ENCODE data around the gene CDK17. TPM values are rescaled to one million over a fixed set of nuclear protein-coding genes. Genes with fewer than 3 reads are reported as not detected.

Gene CDK17
- total and polyA plus RNA-seq, 9 of the 15 experiments (the other 6 are each of a cell fraction or from before 2014, with no cell fraction given): 4.8 to 39.3 (median 21.6) TPM

DNA sequence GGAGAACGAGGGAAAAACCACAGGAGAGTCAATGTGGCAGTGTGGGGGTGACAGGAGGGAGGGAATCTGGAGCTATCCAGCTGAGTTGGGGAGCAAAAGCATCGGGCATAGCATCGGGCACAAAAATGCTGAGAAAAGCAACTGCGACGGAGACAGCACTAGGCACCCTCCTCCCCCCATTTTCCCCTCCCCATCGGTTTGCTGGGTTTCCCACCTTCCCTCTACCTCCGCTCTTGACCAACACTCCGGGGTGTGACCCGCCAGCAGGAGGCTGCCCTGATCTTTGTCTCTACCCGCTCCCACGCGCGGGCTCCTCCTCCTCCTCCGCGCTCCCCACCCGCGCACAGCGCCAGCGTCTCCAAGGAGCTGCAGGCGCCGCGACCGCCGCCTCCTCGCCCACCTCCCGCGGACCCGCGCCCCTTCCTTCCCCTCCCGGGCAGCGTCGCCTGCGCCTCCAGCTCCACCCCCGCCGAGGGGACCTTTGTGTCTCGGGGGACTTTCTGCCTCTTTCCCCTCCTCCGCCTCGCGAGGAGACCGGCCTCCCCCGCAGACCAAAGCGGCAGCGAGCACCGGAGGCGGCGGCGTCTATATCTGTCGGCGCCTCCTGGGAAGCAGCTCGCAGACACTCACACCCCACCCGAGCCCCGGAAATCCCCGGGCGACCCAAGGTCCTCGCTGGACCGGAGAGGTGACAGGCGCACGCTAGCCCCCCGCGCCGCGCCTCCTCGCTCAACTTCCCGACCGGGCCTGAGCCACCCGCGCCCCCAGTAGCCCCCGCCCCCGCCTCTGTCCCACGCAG lies 920 bp downstream of the CDK17 start (continued):
- TF ChIP-seq FIP1L1 (IDR thresholded peaks at IDR 0.05; ENCODE audit: low read depth, low read length, poor library complexity, severe bottlenecking): no peak
- TF ChIP-seq, protein P1, sequence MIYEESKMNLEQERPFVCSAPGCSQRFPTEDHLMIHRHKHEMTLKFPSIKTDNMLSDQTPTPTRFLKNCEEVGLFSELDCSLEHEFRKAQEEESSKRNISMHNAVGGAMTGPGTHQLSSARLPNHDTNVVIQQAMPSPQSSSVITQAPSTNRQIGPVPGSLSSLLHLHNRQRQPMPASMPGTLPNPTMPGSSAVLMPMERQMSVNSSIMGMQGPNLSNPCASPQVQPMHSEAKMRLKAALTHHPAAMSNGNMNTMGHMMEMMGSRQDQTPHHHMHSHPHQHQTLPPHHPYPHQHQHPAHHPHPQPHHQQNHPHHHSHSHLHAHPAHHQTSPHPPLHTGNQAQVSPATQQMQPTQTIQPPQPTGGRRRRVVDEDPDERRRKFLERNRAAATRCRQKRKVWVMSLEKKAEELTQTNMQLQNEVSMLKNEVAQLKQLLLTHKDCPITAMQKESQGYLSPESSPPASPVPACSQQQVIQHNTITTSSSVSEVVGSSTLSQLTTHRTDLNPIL (CRISPR knock-in tag; IDR thresholded peaks at IDR 0.05): no peak
- peak; percentile 22 for TF ChIP-seq TBP (optimal IDR thresholded peaks at IDR 0.05; ENCODE audit: low read depth, low read length)
- no peak for TF ChIP-seq SP2 (IDR thresholded peaks at IDR 0.05; ENCODE audit: extremely low read depth, low read depth, low read length, poor library complexity, severe bottlenecking)
- TF ChIP-seq, protein P2, sequence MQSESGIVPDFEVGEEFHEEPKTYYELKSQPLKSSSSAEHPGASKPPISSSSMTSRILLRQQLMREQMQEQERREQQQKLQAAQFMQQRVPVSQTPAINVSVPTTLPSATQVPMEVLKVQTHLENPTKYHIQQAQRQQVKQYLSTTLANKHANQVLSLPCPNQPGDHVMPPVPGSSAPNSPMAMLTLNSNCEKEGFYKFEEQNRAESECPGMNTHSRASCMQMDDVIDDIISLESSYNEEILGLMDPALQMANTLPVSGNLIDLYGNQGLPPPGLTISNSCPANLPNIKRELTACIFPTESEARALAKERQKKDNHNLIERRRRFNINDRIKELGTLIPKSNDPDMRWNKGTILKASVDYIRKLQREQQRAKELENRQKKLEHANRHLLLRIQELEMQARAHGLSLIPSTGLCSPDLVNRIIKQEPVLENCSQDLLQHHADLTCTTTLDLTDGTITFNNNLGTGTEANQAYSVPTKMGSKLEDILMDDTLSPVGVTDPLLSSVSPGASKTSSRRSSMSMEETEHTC (IDR thresholded peaks at IDR 0.05): no peak
- TF ChIP-seq BRD9 (IDR thresholded peaks at IDR 0.05; ENCODE audit: low read depth, partially characterized antibody): no peak
- TF ChIP-seq ZNF431 (CRISPR knock-in tag; IDR thresholded peaks at IDR 0.05): no peak
- TF ChIP-seq MTF1 (CRISPR knock-in tag; IDR thresholded peaks at IDR 0.05; ENCODE audit: borderline replicate concordance): no peak
- TF ChIP-seq MTA3 (IDR thresholded peaks at IDR 0.05; ENCODE audit: borderline replicate concordance): 0 out of 2 replicates have a peak, but pooled peaks have one; percentile 23
- no peak for TF ChIP-seq TEAD2 (tag; IDR thresholded peaks at IDR 0.05)
- no peak for TF ChIP-seq MBD2 (IDR thresholded peaks at IDR 0.05; ENCODE audit: borderline replicate concordance, low read depth)
- TF ChIP-seq SOX6 (IDR thresholded peaks at IDR 0.05): peak; percentile 55
- peak; percentile 88 for TF ChIP-seq SAFB (IDR thresholded peaks at IDR 0.05; ENCODE audit: borderline replicate concordance, low read depth, low read length)
- TF ChIP-seq E2F3 (CRISPR knock-in tag; IDR thresholded peaks at IDR 0.05): no peak
- no peak for TF ChIP-seq ZNF707 (CRISPR knock-in tag; conservative IDR thresholded peaks at IDR 0.05)
- no peak for TF ChIP-seq YBX1 (IDR thresholded peaks at IDR 0.05)
- peak; percentile 74; the same call in 1 of the 2 replicates for TF ChIP-seq MYNN (IDR thresholded peaks at IDR 0.05)
- TF ChIP-seq MYNN (CRISPR knock-in tag; IDR thresholded peaks at IDR 0.05): no peak
- TF ChIP-seq, protein P3, sequence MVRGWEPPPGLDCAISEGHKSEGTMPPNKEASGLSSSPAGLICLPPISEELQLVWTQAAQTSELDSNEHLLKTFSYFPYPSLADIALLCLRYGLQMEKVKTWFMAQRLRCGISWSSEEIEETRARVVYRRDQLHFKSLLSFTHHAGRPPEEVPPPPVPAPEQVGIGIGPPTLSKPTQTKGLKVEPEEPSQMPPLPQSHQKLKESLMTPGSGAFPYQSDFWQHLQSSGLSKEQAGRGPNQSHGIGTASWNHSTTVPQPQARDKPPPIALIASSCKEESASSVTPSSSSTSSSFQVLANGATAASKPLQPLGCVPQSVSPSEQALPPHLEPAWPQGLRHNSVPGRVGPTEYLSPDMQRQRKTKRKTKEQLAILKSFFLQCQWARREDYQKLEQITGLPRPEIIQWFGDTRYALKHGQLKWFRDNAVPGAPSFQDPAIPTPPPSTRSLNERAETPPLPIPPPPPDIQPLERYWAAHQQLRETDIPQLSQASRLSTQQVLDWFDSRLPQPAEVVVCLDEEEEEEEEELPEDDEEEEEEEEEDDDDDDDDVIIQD (CRISPR knock-in tag; IDR thresholded peaks at IDR 0.05): no peak
- no peak for TF ChIP-seq CBX3 (IDR thresholded peaks at IDR 0.05; ENCODE audit: borderline replicate concordance in 1 of 2, low read length in 2 of 2)
- no peak for TF ChIP-seq ZC3H4 (CRISPR knock-in tag; IDR thresholded peaks at IDR 0.05; ENCODE audit: borderline replicate concordance)
- TF ChIP-seq FOXM1 (IDR thresholded peaks at IDR 0.05; ENCODE audit: low read depth): no peak
- no peak for TF ChIP-seq FOXM1 (CRISPR knock-in tag; IDR thresholded peaks at IDR 0.05; ENCODE audit: low read depth)
- no peak for TF ChIP-seq TAL1 (IDR thresholded peaks at IDR 0.05)
- no peak for TF ChIP-seq DMBX1 (CRISPR knock-in tag; IDR thresholded peaks at IDR 0.05; ENCODE audit: borderline replicate concordance)
- peak; percentile 18; the same call in 1 of the 2 replicates for TF ChIP-seq FOXP1 (CRISPR knock-in tag; IDR thresholded peaks at IDR 0.05)
- no peak for TF ChIP-seq PHF20 (IDR thresholded peaks at IDR 0.05; ENCODE audit: partially characterized antibody)

All from K562 (cell line).